IPS DF 6.9 (cell line): ENCODE data around the gene RNF19B.
"Not testable (repeated sequence)": the region's sequence is repeated elsewhere in the genome, so short reads cannot be mapped to it uniquely, and the experiment has no call there.

Experiments used
- DNase-seq: peaks from one replicate; pipeline ENCODE4 v3.0.0-alpha.2; 2013; ENCODE audit warnings: low read depth, low spot score
- H3K27ac ChIP-seq: one replicate; pipeline ENCODE4 v1.5.1; 2013; ENCODE audit warnings: low read length, control low read depth
- H3K27me3 ChIP-seq: 2 replicates; pipeline ENCODE4 v1.6.1; 2013; ENCODE audit warnings: mild to moderate bottlenecking, low read length; ENCODE audit not compliant: control insufficient read depth, insufficient read depth
- H3K36me3 ChIP-seq: 2 replicates; pipeline ENCODE4 v1.6.1; 2013; ENCODE audit warnings: low read length; ENCODE audit not compliant: control insufficient read depth, insufficient read depth
- H3K4me1 ChIP-seq: 2 replicates; pipeline ENCODE4 v1.6.1; 2013; ENCODE audit warnings: low read length; ENCODE audit not compliant: control insufficient read depth, insufficient read depth
- H3K4me3 ChIP-seq: 2 replicates; pipeline ENCODE4 v1.5.1; 2013; ENCODE audit warnings: mild to moderate bottlenecking, low read length
- H3K9me3 ChIP-seq: 2 replicates; pipeline ENCODE4 v1.6.1; 2013; ENCODE audit warnings: low read length, inconsistent platforms; ENCODE audit not compliant: control insufficient read depth, insufficient read depth
- WGBS: extraction: QIAGEN DNeasy Blood & Tissue Kit; methylation state at CpG from one replicate; pipeline ENCODE4 v1.1.7; 2013; ENCODE audit warnings: mixed read lengths, missing lambda C conversion rate; ENCODE audit not compliant: insufficient read length, insufficient coverage; 5-methylcytosine and 5-hydroxymethylcytosine counted together

Gene RNF19B

GRCh38 chr1:32919811-32920733, 44.5 kb downstream of the RNF19B start:
- no peak for DNase-seq
- no CpG with 5 or more reads among the region's 11 CpGs for WGBS
- Histone ChIP-seq H3K36me3 (no peaks in the 10 kb centered on the region), H3K4me3 (no peak overlapping the region), H3K9me3 (no peaks in the 10 kb centered on the region), H3K4me1 (no peaks in the 10 kb centered on the region), H3K27me3 (peaks cover 13% of the 10 kb centered on the region), H3K27ac (no peak overlapping the region)

- H3K9me3 ChIP-seq: no peaks in the 10 kb centered on the region
- no peaks in the 10 kb centered on the region for H3K4me1 ChIP-seq
- no peaks in the 10 kb centered on the region for H3K27me3 ChIP-seq
- H3K4me3 ChIP-seq: no peak overlapping the region
- H3K27ac ChIP-seq: no peak overlapping the region
- DNase-seq: no peak
- no CpG with 5 or more reads among the region's 1 CpG for WGBS
- no peaks in the 10 kb centered on the region for H3K36me3 ChIP-seq
These were observed 46.4 kb downstream of the RNF19B start for GRCh38 chr1:32918179-32918578.

- H3K9me3 ChIP-seq: no peaks in the 10 kb centered on the region
- H3K27me3 ChIP-seq: no peaks in the 10 kb centered on the region
- no peaks in the 10 kb centered on the region for H3K4me1 ChIP-seq
- no peak overlapping the region for H3K4me3 ChIP-seq
- H3K36me3 ChIP-seq: no peaks in the 10 kb centered on the region
- H3K27ac ChIP-seq: no peak overlapping the region
- no CpG with 5 or more reads among the region's 7 CpGs for WGBS
- DNase-seq: no peak
These were observed 47.1 kb downstream of the RNF19B start for GRCh38 chr1:32917521-32917920.

GRCh38 chr1:32915766-32916706, 48.6 kb downstream of the RNF19B start:
- no peak for DNase-seq
- H3K9me3 ChIP-seq: no peaks in the 10 kb centered on the region
- no peaks in the 10 kb centered on the region for H3K4me1 ChIP-seq
- H3K36me3 ChIP-seq: no peaks in the 10 kb centered on the region
- H3K27ac ChIP-seq: no peak overlapping the region
- no peak overlapping the region for H3K4me3 ChIP-seq
- H3K27me3 ChIP-seq: no peaks in the 10 kb centered on the region
- no CpG with 5 or more reads among the region's 12 CpGs for WGBS

- Histone ChIP-seq H3K27ac (no peak overlapping the region), H3K9me3 (no peaks in the 10 kb centered on the region), H3K4me1 (no peaks in the 10 kb centered on the region), H3K36me3 (no peaks in the 10 kb centered on the region), H3K4me3 (no peak overlapping the region), H3K27me3 (no peaks in the 10 kb centered on the region)
- WGBS: no CpG with 5 or more reads among the region's 5 CpGs
- no peak for DNase-seq
These were observed 54.3 kb downstream of the RNF19B start for GRCh38 chr1:32910319-32910718.

- Histone ChIP-seq H3K4me3 (no peak overlapping the region), H3K27me3 (no peaks in the 10 kb centered on the region; the same call in 1 of the 2 replicates), H3K4me1 (no peaks in the 10 kb centered on the region), H3K27ac (no peak overlapping the region), H3K36me3 (no peaks in the 10 kb centered on the region), H3K9me3 (no peaks in the 10 kb centered on the region)
- WGBS: no CpG with 5 or more reads among the region's 4 CpGs
- DNase-seq: no peak
These were observed 57.2 kb downstream of the RNF19B start for GRCh38 chr1:32907435-32907834.

GRCh38 chr1:32906654-32907053, 58.0 kb downstream of the RNF19B start:
- no peak overlapping the region for H3K27ac ChIP-seq
- H3K9me3 ChIP-seq: no peaks in the 10 kb centered on the region
- no peak overlapping the region for H3K4me3 ChIP-seq
- no peaks in the 10 kb centered on the region for H3K4me1 ChIP-seq
- H3K36me3 ChIP-seq: no peaks in the 10 kb centered on the region
- WGBS: no CpG with 5 or more reads among the region's 7 CpGs
- peaks cover 2% of the 10 kb centered on the region; the same call in 1 of the 2 replicates for H3K27me3 ChIP-seq
- DNase-seq: no peak

- WGBS: no CpG with 5 or more reads among the region's 10 CpGs
These were observed 59.0 kb downstream of the RNF19B start for GRCh38 chr1:32905588-32905987.

GRCh38 chr1:32904797-32905196, 59.8 kb downstream of the RNF19B start:
- no peak for DNase-seq
- Histone ChIP-seq H3K4me3 (no peak overlapping the region), H3K9me3 (no peaks in the 10 kb centered on the region), H3K27ac (no peak overlapping the region), H3K27me3 (peaks cover 12% of the 10 kb centered on the region), H3K36me3 (no peaks in the 10 kb centered on the region), H3K4me1 (no peaks in the 10 kb centered on the region)
- WGBS: no CpG with 5 or more reads among the region's 2 CpGs

More at GRCh38 chr1:32905588-32905987, 59.0 kb downstream of the RNF19B start:
- DNase-seq, H3K27me3 ChIP-seq, H3K36me3 ChIP-seq, H3K27ac ChIP-seq, H3K9me3 ChIP-seq, H3K4me3 ChIP-seq, H3K4me1 ChIP-seq: not testable (repeated sequence)

GRCh38 chr1:32903991-32904785, 60.4 kb downstream of the RNF19B start:
- no peaks in the 10 kb centered on the region for H3K4me1 ChIP-seq
- H3K27me3 ChIP-seq: peaks cover 14% of the 10 kb centered on the region
- no CpG with 5 or more reads among the region's 3 CpGs for WGBS
- H3K9me3 ChIP-seq: no peaks in the 10 kb centered on the region
- DNase-seq: no peak
- H3K27ac ChIP-seq: no peak overlapping the region
- H3K4me3 ChIP-seq: no peak overlapping the region
- no peaks in the 10 kb centered on the region for H3K36me3 ChIP-seq
